ENCODE results near the gene MARCHF3. TPM values are rescaled to one million over a fixed set of nuclear protein-coding genes. Genes with fewer than 3 reads are reported as not detected.
"Not testable (repeated sequence)": the region's sequence is repeated elsewhere in the genome, so short reads cannot be mapped to it uniquely, and the experiment has no call there.

Gene MARCHF3
- total RNA-seq, 2 donors from 2014 or later = 9.3 to 12.4 TPM

- ATAC-seq (replicated peaks in 1 of 2) (no peak), DNase-seq (no peak)
- Mint-ChIP-seq H3K4me3 (no peak overlapping the region), H3K9me3 (no peaks in the 10 kb centered on the region), H3K36me3 (ENCODE audit: insufficient read depth in 2 of 2) (no peaks in the 10 kb centered on the region), H3K27me3 (ENCODE audit: low read depth) (no peaks in the 10 kb centered on the region), H3K27ac (no peak overlapping the region), H3K4me1 (ENCODE audit: low read depth) (no peaks in the 10 kb centered on the region)
These were observed 10.6 kb upstream of the MARCHF3 start for GRCh38 chr5:127040796-127041520.

GRCh38 chr5:127038550-127038949 is 8.2 kb upstream of the MARCHF3 start:
- H3K36me3 Mint-ChIP-seq (ENCODE audit: insufficient read depth in 2 of 2) = no peaks in the 10 kb centered on the region
- no peaks in the 10 kb centered on the region for H3K4me1 Mint-ChIP-seq (ENCODE audit: low read depth)
- ATAC-seq (replicated peaks in 1 of 2) = no peak
- no peak for DNase-seq
- no peaks in the 10 kb centered on the region for H3K27me3 Mint-ChIP-seq (ENCODE audit: low read depth)
- no peaks in the 10 kb centered on the region for H3K9me3 Mint-ChIP-seq
- no peak overlapping the region for H3K27ac Mint-ChIP-seq
- no peak overlapping the region for H3K4me3 Mint-ChIP-seq

- H3K36me3 Mint-ChIP-seq (ENCODE audit: insufficient read depth in 2 of 2) = no peaks in the 10 kb centered on the region
- no peak overlapping the region for H3K27ac Mint-ChIP-seq
- ATAC-seq (replicated peaks in 1 of 2) (no peak), DNase-seq (no peak)
- H3K27me3 Mint-ChIP-seq (ENCODE audit: low read depth) = peaks cover 18% of the 10 kb centered on the region
- H3K4me1 Mint-ChIP-seq (ENCODE audit: low read depth) = peaks cover 23% of the 10 kb centered on the region
- H3K9me3 Mint-ChIP-seq = no peaks in the 10 kb centered on the region
- H3K4me3 Mint-ChIP-seq = peak overlapping the region; percentile 87 to 91
These were observed 1.5 kb upstream of the MARCHF3 start for GRCh38 chr5:127031863-127032232.

DNA sequence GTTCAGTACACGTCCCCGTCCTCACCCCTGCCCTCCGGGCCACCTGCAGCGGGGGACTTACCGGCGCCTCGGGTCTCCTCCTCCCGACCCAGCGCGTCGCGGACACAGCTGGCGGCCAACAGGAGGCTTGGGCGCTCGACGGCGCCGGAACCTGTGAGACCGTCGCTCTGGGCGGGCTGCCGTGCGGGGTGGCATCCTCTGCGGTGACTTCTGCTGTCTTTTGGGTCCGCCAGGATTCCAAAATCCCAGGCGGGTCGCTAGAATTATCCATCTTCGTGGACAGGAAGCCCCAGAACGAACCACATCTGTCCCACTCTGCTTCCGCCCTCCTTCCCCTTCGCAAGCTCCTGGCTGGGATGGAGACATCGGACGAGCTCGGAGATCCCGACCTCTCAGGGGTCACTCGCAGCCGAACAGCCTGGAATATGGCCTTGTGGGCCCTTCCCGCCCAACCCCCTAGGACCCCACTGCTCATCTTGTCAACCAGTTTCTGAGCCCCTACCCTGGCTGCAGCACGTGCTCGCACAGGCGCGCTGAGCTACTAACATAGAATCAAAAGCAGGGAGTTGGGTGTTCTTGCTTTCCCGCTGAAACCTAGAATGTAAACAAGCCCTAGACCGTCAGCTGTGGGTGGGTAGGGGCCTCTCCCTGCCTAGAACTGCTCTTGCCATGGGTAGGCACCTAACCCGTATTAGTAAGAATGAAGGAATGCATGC is 947 bp upstream of the MARCHF3 start:
- H3K36me3 Mint-ChIP-seq (ENCODE audit: insufficient read depth in 2 of 2) = no peaks in the 10 kb centered on the region
- H3K4me1 Mint-ChIP-seq (ENCODE audit: low read depth) = peaks cover 23% of the 10 kb centered on the region
- ATAC-seq (replicated peaks in 1 of 2) = peak; percentile 15 to 25
- no peak overlapping the region for H3K27ac Mint-ChIP-seq
- peak overlapping the region; percentile 87 to 91 for H3K4me3 Mint-ChIP-seq
- DNase-seq = peak; percentile 50 to 52
- peaks cover 18% of the 10 kb centered on the region for H3K27me3 Mint-ChIP-seq (ENCODE audit: low read depth)
- no peaks in the 10 kb centered on the region for H3K9me3 Mint-ChIP-seq

- no peaks in the 10 kb centered on the region for H3K36me3 Mint-ChIP-seq (ENCODE audit: insufficient read depth in 2 of 2)
- peak; percentile 58 to 64 for DNase-seq
- H3K9me3 Mint-ChIP-seq = no peaks in the 10 kb centered on the region
- H3K4me1 Mint-ChIP-seq (ENCODE audit: low read depth) = peaks cover 23% of the 10 kb centered on the region
- H3K27ac Mint-ChIP-seq = peak overlapping the region; percentile 40
- H3K4me3 Mint-ChIP-seq = peak overlapping the region; percentile 87 to 91
- H3K27me3 Mint-ChIP-seq (ENCODE audit: low read depth) = peaks cover 18% of the 10 kb centered on the region
- ATAC-seq (replicated peaks in 1 of 2) = peak; percentile 15
These were observed 638 bp downstream of the MARCHF3 start for GRCh38 chr5:127029581-127030258.

DNA sequence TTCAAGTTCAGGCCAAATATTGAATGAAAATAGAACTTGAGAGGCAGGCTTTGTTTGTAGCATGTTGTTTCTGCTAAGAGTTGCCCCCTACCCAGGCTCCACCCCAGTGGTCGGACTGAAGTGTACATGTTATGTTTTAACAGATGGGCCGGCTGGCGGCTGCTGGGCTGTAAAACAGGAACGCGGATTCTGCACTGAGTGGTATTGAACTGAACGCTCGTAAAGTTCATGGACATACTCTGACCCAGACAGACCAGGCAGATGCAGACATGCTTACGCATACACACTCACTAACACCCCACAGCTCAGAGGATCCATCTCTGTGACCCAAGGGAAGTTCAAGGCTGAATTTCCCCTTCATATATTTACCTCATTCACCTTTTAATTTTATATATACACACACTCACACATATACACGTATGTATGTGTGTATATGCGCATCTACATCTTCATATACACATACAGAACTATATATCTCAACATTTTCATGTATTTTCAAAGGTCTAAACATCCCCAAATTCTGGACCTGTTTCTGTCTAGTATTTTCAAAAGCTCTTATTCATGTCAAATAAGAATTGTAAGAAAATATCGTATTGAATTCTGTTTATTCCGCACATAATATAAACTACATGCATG is 1.4 kb downstream of the MARCHF3 start:
- ATAC-seq (replicated peaks in 1 of 2) = no peak
- no peak for DNase-seq
- H3K36me3 Mint-ChIP-seq (ENCODE audit: insufficient read depth in 2 of 2) = no peaks in the 10 kb centered on the region
- H3K27me3 Mint-ChIP-seq (ENCODE audit: low read depth) = peaks cover 18% of the 10 kb centered on the region
- H3K27ac Mint-ChIP-seq = no peak overlapping the region
- H3K4me1 Mint-ChIP-seq (ENCODE audit: low read depth) = peaks cover 26% of the 10 kb centered on the region
- peak overlapping the region; percentile 87 to 91 for H3K4me3 Mint-ChIP-seq
- H3K9me3 Mint-ChIP-seq = no peaks in the 10 kb centered on the region

DNA sequence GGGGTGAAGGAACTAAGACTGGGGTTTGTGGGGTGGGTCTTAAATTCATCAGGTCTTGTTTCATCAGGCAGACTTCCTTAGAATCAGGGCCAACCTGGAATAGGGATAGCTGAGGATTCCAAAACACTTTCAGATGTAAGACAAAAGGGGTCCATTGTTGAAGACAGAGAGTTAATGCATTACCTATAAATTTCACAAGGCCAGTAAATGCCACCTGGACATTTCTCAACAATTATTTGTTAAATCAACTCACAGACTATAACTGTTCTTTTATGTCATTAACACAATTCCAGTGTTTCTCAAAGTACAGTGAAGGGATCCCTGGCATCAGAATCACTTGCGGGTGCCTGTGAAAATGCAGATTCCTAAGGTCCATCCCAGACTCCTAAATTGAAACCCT is 2.8 kb downstream of the MARCHF3 start:
- ATAC-seq (replicated peaks in 1 of 2) = no peak
- no peak for DNase-seq
- Mint-ChIP-seq H3K27ac (no peak overlapping the region), H3K4me1 (ENCODE audit: low read depth) (peaks cover 30% of the 10 kb centered on the region), H3K27me3 (ENCODE audit: low read depth) (peaks cover 14% of the 10 kb centered on the region), H3K36me3 (ENCODE audit: insufficient read depth in 2 of 2) (no peaks in the 10 kb centered on the region), H3K4me3 (no peak overlapping the region), H3K9me3 (no peaks in the 10 kb centered on the region)

GRCh38 chr5:127026166-127026565 is 4.2 kb downstream of the MARCHF3 start:
- no peak for ATAC-seq (replicated peaks in 1 of 2)
- Mint-ChIP-seq H3K4me3 (no peak overlapping the region), H3K27ac (no peak overlapping the region), H3K4me1 (ENCODE audit: low read depth) (peaks cover 27% of the 10 kb centered on the region), H3K27me3 (ENCODE audit: low read depth) (peaks cover 12% of the 10 kb centered on the region), H3K36me3 (ENCODE audit: insufficient read depth in 2 of 2) (no peaks in the 10 kb centered on the region), H3K9me3 (no peaks in the 10 kb centered on the region)
- no peak for DNase-seq

GRCh38 chr5:127025467-127025866 is 4.9 kb downstream of the MARCHF3 start:
- Mint-ChIP-seq H3K9me3 (no peaks in the 10 kb centered on the region), H3K36me3 (ENCODE audit: insufficient read depth in 2 of 2) (no peaks in the 10 kb centered on the region), H3K4me3 (no peak overlapping the region), H3K27ac (no peak overlapping the region), H3K27me3 (ENCODE audit: low read depth) (peaks cover 12% of the 10 kb centered on the region), H3K4me1 (ENCODE audit: low read depth) (peaks cover 26% of the 10 kb centered on the region)
- no peak for ATAC-seq (replicated peaks in 1 of 2)
- DNase-seq = no peak

DNA sequence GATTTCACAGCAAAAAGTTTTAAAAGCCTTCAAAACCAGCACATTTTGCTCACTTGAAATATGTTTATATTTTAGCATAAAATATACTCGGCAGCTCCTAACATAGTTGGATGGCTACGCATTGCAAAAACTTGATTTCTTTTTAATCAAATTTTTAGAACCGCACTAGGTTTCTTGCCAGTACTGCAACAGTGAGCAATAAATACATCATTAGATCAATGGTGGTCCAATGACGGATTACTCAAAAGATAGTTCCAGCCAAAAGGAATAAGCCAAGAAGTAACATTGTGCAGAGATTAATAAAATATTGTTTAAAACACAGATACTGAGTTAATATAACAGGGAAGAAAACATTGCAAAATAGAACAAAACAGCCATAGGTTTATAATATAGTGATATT is 5.5 kb downstream of the MARCHF3 start:
- Mint-ChIP-seq H3K9me3 (no peaks in the 10 kb centered on the region), H3K4me1 (ENCODE audit: low read depth) (peaks cover 31% of the 10 kb centered on the region), H3K36me3 (ENCODE audit: insufficient read depth in 2 of 2) (no peaks in the 10 kb centered on the region), H3K27me3 (ENCODE audit: low read depth) (peaks cover 12% of the 10 kb centered on the region), H3K4me3 (no peak overlapping the region), H3K27ac (no peak overlapping the region)
- DNase-seq = no peak
- no peak for ATAC-seq (replicated peaks in 1 of 2)

GRCh38 chr5:127023552-127024191 is 6.7 kb downstream of the MARCHF3 start:
- H3K9me3 Mint-ChIP-seq; H3K4me3 Mint-ChIP-seq; DNase-seq; H3K36me3 Mint-ChIP-seq (ENCODE audit: insufficient read depth in 2 of 2); H3K27me3 Mint-ChIP-seq (ENCODE audit: low read depth); H3K27ac Mint-ChIP-seq: not testable (repeated sequence)
- ATAC-seq (replicated peaks in 1 of 2) = peak; percentile 75 to 77
- H3K4me1 Mint-ChIP-seq (ENCODE audit: low read depth) = peaks cover 31% of the 10 kb centered on the region

DNA sequence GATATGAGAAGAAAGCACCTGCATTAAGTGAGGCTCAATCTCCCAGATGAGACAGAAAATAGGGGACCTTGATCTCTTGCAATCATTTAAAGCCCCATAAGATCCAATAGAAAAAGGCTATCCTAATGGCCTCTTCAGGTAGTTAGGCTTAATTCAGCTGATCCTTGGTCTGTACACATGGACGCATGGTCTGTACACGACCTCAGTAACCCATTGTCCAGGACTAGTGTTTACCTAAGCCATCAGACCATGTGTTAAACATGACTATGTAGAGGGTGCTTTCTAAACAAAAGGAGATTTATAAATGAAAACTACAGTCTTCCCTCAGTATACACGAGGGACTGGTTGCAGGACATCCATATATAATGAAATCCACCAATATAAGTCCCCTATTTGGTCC is 7.5 kb downstream of the MARCHF3 start:
- H3K4me1 Mint-ChIP-seq (ENCODE audit: low read depth) = peaks cover 27% of the 10 kb centered on the region
- ATAC-seq (replicated peaks in 1 of 2) = no peak
- DNase-seq = no peak
- no peaks in the 10 kb centered on the region for H3K36me3 Mint-ChIP-seq (ENCODE audit: insufficient read depth in 2 of 2)
- H3K27me3 Mint-ChIP-seq (ENCODE audit: low read depth) = no peaks in the 10 kb centered on the region
- no peak overlapping the region for H3K4me3 Mint-ChIP-seq
- no peak overlapping the region for H3K27ac Mint-ChIP-seq
- H3K9me3 Mint-ChIP-seq = no peaks in the 10 kb centered on the region
